WTC11 (cell line): ENCODE data around the gene SIRT2. TPM values are rescaled to one million over a fixed set of nuclear protein-coding genes. Genes with fewer than 3 reads are reported as not detected.

Experiments used
- ATAC-seq: fragments of 200-7000 bp; cut with Tn5 transposase; 2 replicates; pipeline ENCODE4 v1.10.0; 2021; ENCODE audit warnings: mild to moderate bottlenecking, moderate library complexity
- CTCF ChIA-PET: fragments of 300-600 bp; sonication (Branson Sonifier 250); formaldehyde crosslinking; loops from one replicate; lab custom pipeline; 2021; ENCODE audit warnings: antibody characterized with exemption; lab: Charles Lee
- POLR2A ChIA-PET: fragments of 350-600 bp; sonication (Branson Sonifier 250); formaldehyde crosslinking; loops from one replicate; lab custom pipeline; 2021; ENCODE audit warnings: antibody characterized with exemption; lab: Charles Lee
- DNase-seq: peaks from one replicate; pipeline ENCODE4 v3.0.0; 2021; ENCODE audit warnings: low spot score
- H3K27ac Mint-ChIP-seq: 2 replicates; pipeline ENCODE4 v1.8.0; 2021; ENCODE audit warnings: mixed read lengths
- H3K27me3 Mint-ChIP-seq: 2 replicates; pipeline ENCODE4 v1.8.0; 2021; ENCODE audit warnings: low read depth, mild to moderate bottlenecking, moderate library complexity, mixed read lengths
- H3K36me3 Mint-ChIP-seq: 2 replicates; pipeline ENCODE4 v1.8.0; 2021; ENCODE audit warnings: mixed read lengths
- H3K4me1 Mint-ChIP-seq: 2 replicates; pipeline ENCODE4 v1.8.0; 2022; ENCODE audit warnings: mixed read lengths
- H3K4me3 Mint-ChIP-seq: 2 replicates; pipeline ENCODE4 v1.8.0; 2021; ENCODE audit warnings: mild to moderate bottlenecking, moderate library complexity, mixed read lengths
- H3K9me3 Mint-ChIP-seq: 2 replicates; pipeline ENCODE4 v1.8.0; 2021; ENCODE audit warnings: mixed read lengths
- ETV6 ChIP-seq: sonication (generic); formaldehyde crosslinking; IDR thresholded peaks from 2 replicates; pipeline ENCODE4 v1.8.1; 2022; ENCODE audit warnings: mild to moderate bottlenecking, missing genetic modification reagents
- FOXP1 ChIP-seq: sonication (generic); formaldehyde crosslinking; IDR thresholded peaks from 2 replicates; pipeline ENCODE4 v1.8.0; 2022; ENCODE audit warnings: missing genetic modification reagents, mild to moderate bottlenecking, moderate library complexity, borderline replicate concordance
- HMGA2 ChIP-seq: fragments of 250-450 bp; sonication (Bioruptor Pico); IDR thresholded peaks from 2 replicates; pipeline ENCODE4 v1.4.0; 2021; ENCODE audit warnings: mild to moderate bottlenecking, moderate library complexity
- IRF2 ChIP-seq: sonication (generic); formaldehyde crosslinking; IDR thresholded peaks from 2 replicates; pipeline ENCODE4 v1.8.0; 2022; ENCODE audit warnings: low read depth, missing genetic modification reagents, borderline replicate concordance
- JAZF1 ChIP-seq: fragments of 250-450 bp; sonication (Bioruptor Pico); IDR thresholded peaks from 2 replicates; pipeline ENCODE4 v1.9.0; 2021; ENCODE audit warnings: moderate library complexity, mild to moderate bottlenecking, inconsistent platforms
- NFYB ChIP-seq: sonication (generic); formaldehyde crosslinking; conservative IDR thresholded peaks from 2 replicates; pipeline ENCODE4 v1.8.0; 2022; ENCODE audit warnings: low read depth, missing genetic modification reagents
- OVOL2 ChIP-seq: fragments of 250-450 bp; sonication (Bioruptor Pico); IDR thresholded peaks from 2 replicates; pipeline ENCODE4 v1.9.0; 2021; ENCODE audit warnings: mild to moderate bottlenecking, borderline replicate concordance
- PRRX2 ChIP-seq: fragments of 250-450 bp; sonication (Bioruptor Pico); IDR thresholded peaks from 2 replicates; pipeline ENCODE4 v1.8.0; 2021; ENCODE audit warnings: mild to moderate bottlenecking
- RELA ChIP-seq: sonication (generic); formaldehyde crosslinking; IDR thresholded peaks from 2 replicates; pipeline ENCODE4 v1.8.1; 2022; ENCODE audit warnings: missing genetic modification reagents, mild to moderate bottlenecking, borderline replicate concordance
- TEAD4 ChIP-seq: sonication (generic); formaldehyde crosslinking; IDR thresholded peaks from 2 replicates; pipeline ENCODE4 v1.8.0; 2022; ENCODE audit warnings: mild to moderate bottlenecking, missing genetic modification reagents
- ZNF396 ChIP-seq: fragments of 250-450 bp; sonication (Bioruptor Pico); IDR thresholded peaks from 2 replicates; pipeline ENCODE4 v1.8.0; 2021; ENCODE audit warnings: mild to moderate bottlenecking, moderate library complexity, borderline replicate concordance
- total RNA-seq: library from RNA; stranded (reverse); gene quantifications from 3 replicates; pipeline ENCODE4 v1.2.3, GENCODE V29; 2021
- TF ChIP-seq, protein P1 (sequence below): sonication (generic); formaldehyde crosslinking; IDR thresholded peaks from 2 replicates; pipeline ENCODE4 v1.8.0; 2023; ENCODE audit warnings: missing genetic modification reagents
- TF ChIP-seq, protein P2 (sequence below): sonication (generic); formaldehyde crosslinking; IDR thresholded peaks from 2 replicates; pipeline ENCODE4 v1.8.0; 2023; ENCODE audit warnings: mild to moderate bottlenecking, missing genetic modification reagents
- TF ChIP-seq, protein P3 (sequence below): fragments of 200-600 bp; IDR thresholded peaks from 2 replicates; pipeline ENCODE4 v1.8.0; 2022; ENCODE audit warnings: antibody characterized with exemption
- TF ChIP-seq, protein P4 (sequence below): sonication (generic); formaldehyde crosslinking; IDR thresholded peaks from 2 replicates; pipeline ENCODE4 v1.8.1; 2022; ENCODE audit warnings: low read depth, missing genetic modification reagents, borderline replicate concordance
- TF ChIP-seq, protein P5 (sequence below): sonication (generic); formaldehyde crosslinking; IDR thresholded peaks from 2 replicates; pipeline ENCODE4 v1.8.1; 2022; ENCODE audit warnings: mild to moderate bottlenecking, moderate library complexity, missing genetic modification reagents

Gene SIRT2
- total RNA-seq, 1 experiment from 2014 or later: 9.5 TPM

DNA sequence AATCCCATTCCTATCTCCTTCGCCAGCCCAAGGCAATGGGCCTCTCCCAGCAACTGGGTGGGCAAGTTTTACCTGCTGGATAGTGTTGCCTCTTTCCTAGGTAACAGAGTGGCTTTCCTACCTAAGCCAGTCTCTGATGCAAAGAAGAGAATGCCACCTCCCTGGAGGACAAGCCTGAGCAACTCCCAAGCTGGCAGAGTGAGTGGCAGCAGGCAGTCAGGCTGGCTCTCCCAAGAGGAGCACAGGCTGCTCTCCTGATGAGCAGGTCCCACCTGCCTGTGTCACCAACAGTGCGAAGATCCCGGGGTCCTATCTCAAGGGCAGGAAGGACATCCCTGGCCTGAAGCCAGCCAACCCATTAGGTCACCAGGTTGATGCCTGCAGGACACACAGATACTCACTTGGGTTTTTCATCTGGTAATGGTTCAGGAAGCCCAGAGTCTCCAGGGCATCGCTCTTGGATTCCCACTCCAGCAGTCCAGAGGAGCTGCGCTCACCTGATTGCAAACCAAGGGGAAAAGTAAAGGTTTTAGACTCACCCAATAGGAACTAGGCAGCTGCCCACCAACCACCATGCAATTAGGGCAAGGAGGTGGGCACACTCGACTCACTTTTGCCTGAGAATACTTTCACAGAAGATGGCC lies 62.3 kb downstream of the SIRT2 start:
- Mint-ChIP-seq H3K4me3 (no peak overlapping the region), H3K36me3 (peaks cover 63% of the 10 kb centered on the region), H3K27ac (peak overlapping the region; percentile 78), H3K9me3 (no peaks in the 10 kb centered on the region), H3K27me3 (no peaks in the 10 kb centered on the region), H3K4me1 (peaks cover 4% of the 10 kb centered on the region)
- ATAC-seq: no peak
- TF ChIP-seq PRRX2 (CRISPR knock-in tag) (no peak), IRF2 (no peak), FOXP1 (no peak)
- TF ChIP-seq, protein P1, sequence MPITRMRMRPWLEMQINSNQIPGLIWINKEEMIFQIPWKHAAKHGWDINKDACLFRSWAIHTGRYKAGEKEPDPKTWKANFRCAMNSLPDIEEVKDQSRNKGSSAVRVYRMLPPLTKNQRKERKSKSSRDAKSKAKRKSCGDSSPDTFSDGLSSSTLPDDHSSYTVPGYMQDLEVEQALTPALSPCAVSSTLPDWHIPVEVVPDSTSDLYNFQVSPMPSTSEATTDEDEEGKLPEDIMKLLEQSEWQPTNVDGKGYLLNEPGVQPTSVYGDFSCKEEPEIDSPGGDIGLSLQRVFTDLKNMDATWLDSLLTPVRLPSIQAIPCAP (CRISPR knock-in tag): no peak
- TF ChIP-seq, protein P2, sequence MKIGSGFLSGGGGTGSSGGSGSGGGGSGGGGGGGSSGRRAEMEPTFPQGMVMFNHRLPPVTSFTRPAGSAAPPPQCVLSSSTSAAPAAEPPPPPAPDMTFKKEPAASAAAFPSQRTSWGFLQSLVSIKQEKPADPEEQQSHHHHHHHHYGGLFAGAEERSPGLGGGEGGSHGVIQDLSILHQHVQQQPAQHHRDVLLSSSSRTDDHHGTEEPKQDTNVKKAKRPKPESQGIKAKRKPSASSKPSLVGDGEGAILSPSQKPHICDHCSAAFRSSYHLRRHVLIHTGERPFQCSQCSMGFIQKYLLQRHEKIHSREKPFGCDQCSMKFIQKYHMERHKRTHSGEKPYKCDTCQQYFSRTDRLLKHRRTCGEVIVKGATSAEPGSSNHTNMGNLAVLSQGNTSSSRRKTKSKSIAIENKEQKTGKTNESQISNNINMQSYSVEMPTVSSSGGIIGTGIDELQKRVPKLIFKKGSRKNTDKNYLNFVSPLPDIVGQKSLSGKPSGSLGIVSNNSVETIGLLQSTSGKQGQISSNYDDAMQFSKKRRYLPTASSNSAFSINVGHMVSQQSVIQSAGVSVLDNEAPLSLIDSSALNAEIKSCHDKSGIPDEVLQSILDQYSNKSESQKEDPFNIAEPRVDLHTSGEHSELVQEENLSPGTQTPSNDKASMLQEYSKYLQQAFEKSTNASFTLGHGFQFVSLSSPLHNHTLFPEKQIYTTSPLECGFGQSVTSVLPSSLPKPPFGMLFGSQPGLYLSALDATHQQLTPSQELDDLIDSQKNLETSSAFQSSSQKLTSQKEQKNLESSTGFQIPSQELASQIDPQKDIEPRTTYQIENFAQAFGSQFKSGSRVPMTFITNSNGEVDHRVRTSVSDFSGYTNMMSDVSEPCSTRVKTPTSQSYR (CRISPR knock-in tag): no peak
- TF ChIP-seq, protein P3, sequence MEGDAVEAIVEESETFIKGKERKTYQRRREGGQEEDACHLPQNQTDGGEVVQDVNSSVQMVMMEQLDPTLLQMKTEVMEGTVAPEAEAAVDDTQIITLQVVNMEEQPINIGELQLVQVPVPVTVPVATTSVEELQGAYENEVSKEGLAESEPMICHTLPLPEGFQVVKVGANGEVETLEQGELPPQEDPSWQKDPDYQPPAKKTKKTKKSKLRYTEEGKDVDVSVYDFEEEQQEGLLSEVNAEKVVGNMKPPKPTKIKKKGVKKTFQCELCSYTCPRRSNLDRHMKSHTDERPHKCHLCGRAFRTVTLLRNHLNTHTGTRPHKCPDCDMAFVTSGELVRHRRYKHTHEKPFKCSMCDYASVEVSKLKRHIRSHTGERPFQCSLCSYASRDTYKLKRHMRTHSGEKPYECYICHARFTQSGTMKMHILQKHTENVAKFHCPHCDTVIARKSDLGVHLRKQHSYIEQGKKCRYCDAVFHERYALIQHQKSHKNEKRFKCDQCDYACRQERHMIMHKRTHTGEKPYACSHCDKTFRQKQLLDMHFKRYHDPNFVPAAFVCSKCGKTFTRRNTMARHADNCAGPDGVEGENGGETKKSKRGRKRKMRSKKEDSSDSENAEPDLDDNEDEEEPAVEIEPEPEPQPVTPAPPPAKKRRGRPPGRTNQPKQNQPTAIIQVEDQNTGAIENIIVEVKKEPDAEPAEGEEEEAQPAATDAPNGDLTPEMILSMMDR: no peak
- TF ChIP-seq, all 79 proteins: peak for 0
- ChIA-PET POLR2A (no interaction called here), CTCF (no interaction called here)
- no peak for DNase-seq

DNA sequence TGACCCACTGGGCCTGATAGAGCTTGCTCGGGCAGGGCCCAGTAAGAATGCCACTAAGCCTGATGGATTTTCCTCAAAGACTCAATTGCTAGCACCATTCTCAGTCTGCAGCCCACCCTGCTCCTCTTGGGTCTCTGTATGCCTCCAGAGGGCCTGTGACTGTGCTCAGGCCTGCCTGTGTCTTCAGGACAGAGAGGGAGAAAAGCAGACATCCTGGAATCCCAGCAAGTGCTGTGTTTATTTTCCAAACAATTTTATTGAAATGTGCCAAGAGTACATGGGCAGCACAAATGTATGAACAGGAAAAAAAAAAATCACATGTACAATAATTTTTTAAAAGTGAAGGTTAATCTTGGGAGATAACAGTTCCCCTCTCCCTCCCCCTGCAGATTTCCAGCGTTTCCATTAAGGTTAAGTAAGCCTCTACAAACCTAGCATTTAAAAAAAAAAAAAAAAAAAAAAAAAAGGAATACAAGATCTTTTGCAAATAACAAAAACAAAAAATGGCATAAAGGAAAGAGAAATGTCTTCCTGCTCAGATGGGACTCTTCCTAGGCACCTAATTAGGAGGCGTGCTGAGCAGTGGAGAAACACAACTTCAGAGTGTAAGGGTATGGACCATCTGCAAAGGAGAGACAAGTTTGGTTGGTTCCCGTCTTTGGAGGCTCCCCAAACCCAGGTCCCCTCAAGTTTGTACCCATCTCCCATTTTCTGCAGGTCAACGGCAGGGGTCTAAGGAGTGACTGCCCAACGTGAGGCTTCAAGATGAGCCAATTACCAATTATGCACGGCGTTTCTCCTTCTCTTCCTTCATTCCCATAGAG lies 63.0 kb downstream of the SIRT2 start:
- peak overlapping the region; percentile 90 for H3K27ac Mint-ChIP-seq
- ATAC-seq (no peak), DNase-seq (no peak)
- no peak overlapping the region for H3K4me3 Mint-ChIP-seq
- ChIA-PET CTCF (interaction anchor here (1.2 to 1.7 kb wide), 2 partner anchors 13 to 67 kb away, joined by 4 to 6 read pairs; no protein-coding TSS in a partner anchor), POLR2A (no interaction called here)
- no peaks in the 10 kb centered on the region for H3K9me3 Mint-ChIP-seq
- H3K4me1 Mint-ChIP-seq: peaks cover 7% of the 10 kb centered on the region
- H3K27me3 Mint-ChIP-seq: no peaks in the 10 kb centered on the region
- TF ChIP-seq NFYB (no peak), HMGA2 (CRISPR knock-in tag) (no peak), ETV6 (CRISPR knock-in tag) (no peak), TEAD4 (CRISPR knock-in tag) (no peak), OVOL2 (CRISPR knock-in tag) (no peak), JAZF1 (no peak), ZNF396 (no peak), RELA (CRISPR knock-in tag) (no peak)
- TF ChIP-seq, protein P4, sequence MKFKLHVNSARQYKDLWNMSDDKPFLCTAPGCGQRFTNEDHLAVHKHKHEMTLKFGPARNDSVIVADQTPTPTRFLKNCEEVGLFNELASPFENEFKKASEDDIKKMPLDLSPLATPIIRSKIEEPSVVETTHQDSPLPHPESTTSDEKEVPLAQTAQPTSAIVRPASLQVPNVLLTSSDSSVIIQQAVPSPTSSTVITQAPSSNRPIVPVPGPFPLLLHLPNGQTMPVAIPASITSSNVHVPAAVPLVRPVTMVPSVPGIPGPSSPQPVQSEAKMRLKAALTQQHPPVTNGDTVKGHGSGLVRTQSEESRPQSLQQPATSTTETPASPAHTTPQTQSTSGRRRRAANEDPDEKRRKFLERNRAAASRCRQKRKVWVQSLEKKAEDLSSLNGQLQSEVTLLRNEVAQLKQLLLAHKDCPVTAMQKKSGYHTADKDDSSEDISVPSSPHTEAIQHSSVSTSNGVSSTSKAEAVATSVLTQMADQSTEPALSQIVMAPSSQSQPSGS: no peak
- H3K36me3 Mint-ChIP-seq: peaks cover 55% of the 10 kb centered on the region

DNA sequence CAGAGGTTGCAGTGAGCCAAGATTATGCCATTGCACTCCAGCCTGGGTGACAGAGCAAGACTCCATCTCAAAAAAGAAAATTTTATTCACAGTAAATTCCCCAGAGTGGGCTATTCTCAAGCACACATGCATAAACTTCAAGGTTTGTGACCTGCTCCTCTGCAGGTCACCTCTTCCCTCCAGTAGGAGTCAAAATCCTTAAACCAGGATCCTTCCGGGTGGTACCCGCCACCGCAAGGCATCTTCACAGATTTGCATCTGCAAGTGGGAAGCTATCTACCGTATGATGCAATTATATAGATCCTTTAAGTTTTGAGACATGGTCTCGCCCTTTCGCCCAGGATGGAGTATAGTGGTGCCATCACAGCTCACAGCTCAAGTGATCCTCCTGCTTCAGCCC lies 64.8 kb downstream of the SIRT2 start:
- Mint-ChIP-seq H3K36me3 (peaks cover 49% of the 10 kb centered on the region), H3K4me3 (no peak overlapping the region), H3K9me3 (no peaks in the 10 kb centered on the region), H3K4me1 (peaks cover 14% of the 10 kb centered on the region), H3K27ac (peak overlapping the region; percentile 53), H3K27me3 (no peaks in the 10 kb centered on the region)
- DNase-seq (no peak), ATAC-seq (no peak)
- TF ChIP-seq, protein P5, sequence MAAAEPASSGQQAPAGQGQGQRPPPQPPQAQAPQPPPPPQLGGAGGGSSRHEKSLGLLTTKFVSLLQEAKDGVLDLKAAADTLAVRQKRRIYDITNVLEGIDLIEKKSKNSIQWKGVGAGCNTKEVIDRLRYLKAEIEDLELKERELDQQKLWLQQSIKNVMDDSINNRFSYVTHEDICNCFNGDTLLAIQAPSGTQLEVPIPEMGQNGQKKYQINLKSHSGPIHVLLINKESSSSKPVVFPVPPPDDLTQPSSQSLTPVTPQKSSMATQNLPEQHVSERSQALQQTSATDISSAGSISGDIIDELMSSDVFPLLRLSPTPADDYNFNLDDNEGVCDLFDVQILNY (CRISPR knock-in tag): no peak
- POLR2A ChIA-PET: no interaction called here
- CTCF ChIA-PET: interaction anchor here (1.6 kb wide), 2 partner anchors 35 to 42 kb away, joined by 3 to 4 read pairs; no protein-coding TSS in a partner anchor
